Kasumi-1 (cell line): Measurements from ENCODE around the gene LUZP4.
"Not testable (repeated sequence)": the region's sequence is repeated elsewhere in the genome, so short reads cannot be mapped to it uniquely, and the experiment has no call there.

Experiments
- DNase-seq, 2 experiments: peaks; one replicate each; lab custom pipeline; 2025; lab: John Stamatoyannopoulos, UW

Gene LUZP4, protein sequence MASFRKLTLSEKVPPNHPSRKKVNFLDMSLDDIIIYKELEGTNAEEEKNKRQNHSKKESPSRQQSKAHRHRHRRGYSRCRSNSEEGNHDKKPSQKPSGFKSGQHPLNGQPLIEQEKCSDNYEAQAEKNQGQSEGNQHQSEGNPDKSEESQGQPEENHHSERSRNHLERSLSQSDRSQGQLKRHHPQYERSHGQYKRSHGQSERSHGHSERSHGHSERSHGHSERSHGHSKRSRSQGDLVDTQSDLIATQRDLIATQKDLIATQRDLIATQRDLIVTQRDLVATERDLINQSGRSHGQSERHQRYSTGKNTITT

DNA sequence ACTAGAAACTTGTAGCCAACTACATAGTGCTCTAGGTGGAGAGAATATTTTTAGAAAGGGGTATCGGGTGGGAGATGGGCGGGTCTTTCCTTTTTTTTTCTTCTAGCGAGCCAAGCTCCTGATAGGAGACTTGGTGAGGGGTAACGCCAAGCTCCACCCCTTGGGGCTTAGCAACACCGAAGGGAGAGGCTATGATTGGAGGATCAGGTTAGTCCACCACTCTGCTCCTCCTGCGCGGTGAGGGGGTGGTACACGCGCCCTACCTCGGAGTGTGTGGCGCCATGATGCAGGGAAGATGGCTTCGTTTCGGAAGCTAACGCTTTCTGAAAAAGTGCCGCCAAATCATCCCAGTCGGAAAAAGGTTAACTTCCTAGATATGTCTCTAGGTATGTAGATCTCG, at the start of gene LUZP4:
TSS of gene LUZP4 (plus strand) at position 251 of the 400 bp plus-strand sequence. CDS start at position 296, 45 bp downstream.
- no peak for DNase-seq

DNA sequence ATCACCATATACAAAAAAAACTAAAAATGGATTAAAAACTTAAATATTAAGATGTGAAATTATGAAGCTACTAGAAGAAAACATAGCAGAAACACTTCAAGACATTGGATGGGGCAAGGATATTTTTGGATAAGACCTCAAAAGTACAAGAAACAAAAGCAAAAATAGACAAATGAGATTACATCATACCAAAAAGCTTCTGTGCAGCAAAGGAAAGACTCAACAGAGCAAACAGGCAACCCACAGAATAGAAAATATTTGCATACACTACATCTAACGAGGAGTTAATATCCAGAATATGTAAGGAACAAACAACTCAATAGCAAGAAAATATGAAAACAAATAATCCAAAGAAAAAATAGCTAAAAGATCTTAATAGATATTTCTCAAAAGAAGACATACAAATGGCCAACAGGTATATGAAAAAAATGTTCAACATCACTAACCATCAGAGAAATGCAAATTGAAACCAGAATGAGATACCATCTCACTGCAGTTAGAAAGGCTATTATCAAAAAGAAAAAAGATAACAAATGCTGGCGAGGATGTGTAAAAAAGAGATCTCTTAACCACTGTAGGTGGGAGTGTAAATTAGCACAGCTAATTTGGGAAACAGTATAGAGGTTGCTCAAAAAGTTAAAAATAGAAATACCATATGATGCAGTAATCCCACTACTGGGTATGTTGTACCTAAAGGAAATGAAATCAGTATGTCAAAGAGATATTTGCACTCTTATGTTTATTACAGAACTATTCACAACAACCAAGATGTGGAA, 37.9 kb upstream of the LUZP4 start:
- no peak for DNase-seq

DNA sequence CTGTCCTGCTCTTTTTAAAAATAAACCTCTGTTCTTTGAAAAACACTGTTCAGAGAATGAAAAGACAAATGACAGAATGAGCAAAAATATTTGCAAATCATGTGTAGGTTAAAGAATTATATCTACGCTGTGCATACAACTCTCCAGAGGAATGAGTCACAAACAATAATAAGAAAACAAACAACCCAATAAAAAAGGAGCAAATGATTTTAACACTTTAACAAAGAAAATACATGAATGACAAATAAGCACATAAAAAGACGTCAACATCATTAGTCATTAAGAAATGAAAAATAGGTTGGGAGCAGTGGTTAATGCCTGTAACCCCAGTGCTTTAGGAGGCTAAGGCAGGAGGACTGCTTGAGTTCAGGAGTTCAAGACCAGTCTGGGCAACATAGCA, 34.5 kb upstream of the LUZP4 start:
- no peak for DNase-seq

DNA sequence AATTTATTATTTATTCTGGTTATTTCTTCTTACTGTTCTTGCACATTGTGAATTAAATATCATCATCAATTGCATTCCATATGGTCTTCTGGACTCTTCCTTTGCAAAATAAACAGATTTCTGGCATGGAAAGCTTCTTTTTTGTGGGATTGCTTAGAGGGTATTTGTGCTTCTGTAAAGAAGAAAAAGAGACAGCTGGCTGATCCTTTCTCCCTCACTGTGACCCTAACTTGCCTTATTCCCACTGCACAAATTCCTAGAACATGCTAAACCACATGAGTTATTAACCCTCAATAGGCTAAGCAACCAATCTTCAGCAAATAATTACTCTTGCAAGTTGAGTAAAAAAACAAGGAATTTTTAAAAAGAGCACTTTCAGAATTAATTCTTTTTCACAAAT, 31.8 kb upstream of the LUZP4 start:
- DNase-seq = no peak

DNA sequence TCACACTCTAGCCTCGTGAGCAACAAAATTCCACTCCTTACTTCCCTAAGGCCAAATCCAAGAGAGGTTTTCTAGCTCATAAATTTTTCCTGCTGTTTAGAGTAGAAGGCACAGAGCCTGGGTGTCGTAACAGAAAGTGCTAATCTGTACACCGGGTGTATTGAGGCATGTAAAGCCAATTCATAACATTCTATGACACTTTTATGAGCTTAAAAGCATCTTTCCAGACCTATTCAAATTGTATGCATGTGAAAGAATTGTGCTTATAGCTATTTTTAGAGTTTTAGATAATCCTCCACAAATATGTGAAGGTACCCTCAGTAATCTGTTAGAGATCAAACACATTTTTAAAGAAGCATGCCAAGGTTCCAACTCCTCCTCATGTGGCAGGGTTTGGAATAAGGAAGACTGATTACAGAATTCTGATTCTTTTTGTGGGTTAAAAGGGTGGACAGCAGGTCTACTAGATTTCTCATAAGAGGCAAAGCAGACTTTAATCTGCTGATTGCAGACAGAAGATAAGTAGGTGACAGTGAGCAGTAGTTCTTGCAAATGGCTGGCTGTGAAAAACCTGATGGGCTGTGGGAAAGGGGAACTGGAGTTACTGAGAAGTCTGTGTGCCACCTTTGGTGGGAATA, 30.2 kb upstream of the LUZP4 start:
- DNase-seq = no peak

DNA sequence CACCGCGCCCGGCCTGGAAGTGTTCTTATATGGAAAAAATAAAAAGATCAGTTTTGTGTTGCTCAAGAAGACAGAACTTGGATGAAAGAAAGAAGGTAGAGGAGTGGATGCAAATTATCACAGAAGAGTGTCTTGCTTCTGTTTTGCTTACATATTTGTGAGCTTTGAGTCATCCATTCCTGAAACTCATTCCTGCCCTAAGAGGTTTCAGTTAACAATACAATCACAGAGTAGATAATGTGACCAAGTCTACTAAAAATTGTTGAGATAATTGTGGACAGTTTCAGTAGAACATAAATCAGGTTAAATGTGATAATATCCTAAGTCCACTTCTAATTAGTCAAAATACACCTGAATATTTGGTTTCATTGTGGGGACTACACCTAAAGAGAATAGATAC, 29.2 kb upstream of the LUZP4 start:
- DNase-seq = no peak

DNA sequence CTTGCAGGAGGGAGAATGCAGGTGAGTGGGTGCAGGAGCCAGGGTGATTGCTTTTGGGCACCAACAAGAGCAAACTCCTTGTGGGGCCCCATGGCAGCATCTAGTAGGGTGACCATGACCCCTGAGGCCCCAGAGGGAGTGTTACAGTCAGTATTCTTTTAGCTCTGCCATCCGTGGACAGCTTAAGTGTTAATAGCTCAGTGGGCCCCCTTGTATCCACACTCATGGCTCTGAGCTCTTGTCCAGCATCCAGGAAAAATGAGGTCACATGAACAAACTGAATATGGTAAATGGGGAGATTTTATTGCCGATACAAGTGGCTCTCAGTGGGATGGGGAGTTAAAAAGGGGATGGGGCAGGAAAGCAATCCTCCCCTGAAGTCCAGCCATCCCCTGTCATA, 28.4 kb upstream of the LUZP4 start:
- no peak for DNase-seq

DNA sequence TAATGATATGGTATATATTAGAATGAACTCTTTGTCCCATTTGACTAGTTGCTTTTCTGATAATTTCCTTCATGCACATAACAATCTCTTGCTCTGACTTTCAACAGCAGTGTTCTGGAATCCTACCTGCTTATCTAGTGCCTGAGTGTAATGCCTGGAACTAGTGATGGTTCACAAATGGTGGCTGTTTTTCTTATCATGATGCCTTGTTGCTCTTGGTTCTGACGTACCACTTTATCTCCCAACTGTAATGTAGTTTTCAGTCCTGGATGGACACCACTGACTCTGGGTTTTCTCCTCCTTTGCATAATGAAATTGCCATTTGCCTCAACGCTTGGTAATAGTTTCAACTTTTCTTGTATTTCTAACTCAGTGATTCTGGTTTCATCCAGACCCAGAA, 25.5 kb upstream of the LUZP4 start:
- no peak for DNase-seq

DNA sequence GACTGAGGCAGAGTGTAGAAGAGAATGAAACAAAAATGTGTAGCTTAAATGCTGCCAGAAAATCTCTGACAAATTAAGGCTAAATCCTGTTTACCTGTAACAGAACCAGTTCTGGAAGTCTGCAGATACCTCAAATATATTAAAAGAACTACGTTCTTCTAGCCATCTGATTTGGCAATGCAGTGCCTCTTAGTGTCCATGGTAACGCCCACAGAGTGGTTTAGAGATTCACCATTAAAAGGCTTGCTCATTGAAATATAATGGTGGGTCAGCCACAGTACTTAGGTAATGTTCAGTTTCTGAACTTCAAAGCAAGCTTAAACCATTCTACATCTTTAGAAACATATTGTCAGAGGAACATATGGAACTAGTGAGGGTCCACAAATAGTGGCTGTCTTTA, 23.2 kb upstream of the LUZP4 start:
- no peak for DNase-seq

DNA sequence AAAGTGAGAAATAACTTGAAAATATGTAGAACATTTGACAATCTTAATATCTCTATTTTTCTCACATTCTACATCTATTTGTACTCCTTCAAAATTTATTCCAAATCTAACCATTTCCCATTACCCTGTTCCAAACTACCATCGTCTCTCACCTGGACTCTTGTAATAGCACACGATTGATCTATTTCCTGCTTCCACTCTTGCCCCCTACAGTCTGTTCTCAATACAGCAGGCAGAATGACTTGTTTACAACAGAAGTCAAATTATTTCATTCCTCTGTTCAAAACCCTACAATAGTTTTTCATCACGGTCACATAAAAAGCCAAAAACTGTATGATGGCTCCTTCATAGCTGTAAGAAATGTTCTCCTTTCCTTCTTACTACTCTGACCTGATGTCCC, 21.1 kb upstream of the LUZP4 start:
- DNase-seq = no peak

DNA sequence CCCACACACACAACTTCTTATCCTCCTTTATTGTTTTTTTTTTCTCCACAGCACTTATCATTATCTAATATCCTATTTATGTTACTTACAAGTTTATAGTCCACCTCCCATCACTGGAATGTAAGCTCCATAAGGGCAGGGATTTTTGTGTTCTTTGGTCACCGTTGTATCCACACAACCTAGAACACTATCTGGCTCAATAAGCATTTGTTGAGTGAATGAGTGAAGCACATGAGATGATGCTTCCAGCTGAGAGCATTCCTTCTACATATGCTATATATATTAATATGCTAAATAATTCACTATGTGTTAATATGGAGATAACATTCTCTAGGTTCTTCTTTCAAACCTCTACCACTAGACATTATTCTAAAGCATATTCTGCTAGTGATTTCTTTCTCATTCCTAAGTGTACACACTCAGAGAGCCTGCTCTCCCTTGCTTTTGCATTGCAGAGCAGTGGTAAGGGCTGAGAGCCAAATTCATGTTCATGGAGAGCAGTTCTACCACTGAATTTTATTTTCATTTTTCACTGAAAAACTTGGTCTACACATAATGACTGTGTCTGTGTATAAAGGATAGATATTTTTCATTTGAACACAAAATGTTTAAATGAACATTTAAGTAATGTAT, 20.3 kb upstream of the LUZP4 start:
- no peak for DNase-seq

DNA sequence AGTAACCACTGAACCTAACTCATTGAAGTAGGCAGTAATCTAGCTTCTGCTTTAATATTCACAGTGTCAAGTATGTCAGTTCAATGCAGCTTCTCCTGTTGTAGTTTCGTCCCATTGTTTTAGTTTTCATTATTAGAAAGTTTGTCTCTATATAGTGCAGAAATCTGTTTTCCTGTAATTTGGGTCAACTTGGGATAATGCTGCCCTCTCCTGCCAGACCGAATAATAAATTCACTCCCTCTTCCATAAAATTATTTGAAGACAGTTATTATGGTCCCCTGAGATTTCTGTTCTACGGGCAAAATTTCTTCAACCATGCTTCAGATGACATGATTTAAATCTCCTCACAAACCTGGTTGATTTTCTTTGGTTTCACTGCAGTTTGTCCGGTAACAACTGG, 4.6 kb upstream of the LUZP4 start:
- DNase-seq = no peak

DNA sequence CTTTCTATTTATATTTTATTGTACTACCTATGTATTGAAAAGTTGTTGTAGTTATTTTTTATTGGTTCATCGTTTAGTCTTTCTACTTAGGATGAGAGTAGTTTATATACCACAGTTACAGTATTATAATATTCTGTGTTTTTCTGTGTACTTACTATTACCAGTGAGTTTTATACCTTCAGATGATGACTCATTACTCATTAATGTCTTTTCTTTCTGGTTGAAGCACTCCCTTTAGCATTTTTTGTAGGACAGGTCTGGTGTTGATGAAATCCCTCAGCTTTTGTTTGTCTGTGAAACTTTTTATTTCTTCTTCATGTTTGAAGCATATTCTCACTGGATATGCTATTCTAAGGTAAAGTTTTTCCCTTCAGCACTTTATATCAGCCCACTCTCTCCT, 7.7 kb downstream of the LUZP4 start:
- no peak for DNase-seq

DNA sequence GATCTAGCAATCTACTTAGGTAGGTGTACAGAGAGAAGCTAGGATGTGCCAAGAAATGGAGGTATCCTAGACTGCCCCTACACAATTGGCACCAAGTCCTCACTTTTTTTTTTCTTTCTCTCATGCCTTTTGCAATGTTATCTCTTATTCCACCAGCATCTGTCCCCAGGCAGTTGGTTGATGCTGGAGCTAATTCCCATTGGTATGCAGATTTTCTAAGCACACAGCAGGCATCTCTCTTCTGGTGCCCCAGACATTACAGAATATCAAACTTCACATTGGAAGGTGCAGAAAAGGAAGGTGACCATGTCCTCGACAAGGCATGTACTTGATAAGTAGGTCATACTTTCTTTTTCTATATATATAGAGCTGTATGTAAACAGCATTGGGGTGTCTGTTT, 21.6 kb downstream of the LUZP4 start:
- DNase-seq = no peak

DNA sequence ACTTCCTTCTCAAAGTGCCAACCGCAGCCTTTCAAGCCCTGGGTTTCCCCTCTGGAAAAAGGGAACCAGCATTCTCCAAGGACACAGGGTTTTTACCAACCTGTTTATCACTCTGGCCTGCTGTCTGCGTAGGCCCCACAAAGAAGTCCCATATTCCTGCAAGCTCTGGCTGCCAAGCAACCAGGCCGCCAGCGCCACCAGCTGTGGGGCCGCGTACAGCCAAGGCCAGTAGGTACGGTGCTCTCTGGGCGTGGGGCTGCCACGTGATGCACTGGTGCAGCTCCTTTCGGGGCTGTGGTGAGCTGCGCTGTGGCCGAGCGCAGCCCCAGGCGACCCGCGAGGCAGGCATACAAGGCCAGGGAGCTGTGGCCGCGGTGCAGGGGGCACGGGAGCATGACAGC, 22.1 kb downstream of the LUZP4 start:
- DNase-seq = no peak

DNA sequence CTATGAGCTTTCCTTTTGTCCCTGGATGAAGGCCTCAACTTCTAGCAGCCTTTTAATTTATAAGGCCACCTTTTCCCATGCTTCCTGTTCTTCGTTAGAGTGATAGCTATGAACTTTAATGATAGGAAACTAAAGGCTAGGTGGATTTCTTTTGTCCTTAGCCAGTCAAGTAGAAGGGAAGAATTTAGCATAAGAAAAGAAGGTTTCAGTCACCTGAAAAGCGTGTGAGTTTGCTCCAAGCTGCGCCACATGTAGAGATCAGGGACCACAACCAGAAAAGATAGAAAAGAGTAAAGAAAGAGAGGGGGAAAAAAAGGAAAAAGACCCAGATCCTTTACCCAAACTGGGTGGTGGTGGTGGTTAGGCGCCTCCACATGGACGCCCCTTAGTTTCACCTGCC, 28.6 kb downstream of the LUZP4 start:
- no peak for DNase-seq

DNA sequence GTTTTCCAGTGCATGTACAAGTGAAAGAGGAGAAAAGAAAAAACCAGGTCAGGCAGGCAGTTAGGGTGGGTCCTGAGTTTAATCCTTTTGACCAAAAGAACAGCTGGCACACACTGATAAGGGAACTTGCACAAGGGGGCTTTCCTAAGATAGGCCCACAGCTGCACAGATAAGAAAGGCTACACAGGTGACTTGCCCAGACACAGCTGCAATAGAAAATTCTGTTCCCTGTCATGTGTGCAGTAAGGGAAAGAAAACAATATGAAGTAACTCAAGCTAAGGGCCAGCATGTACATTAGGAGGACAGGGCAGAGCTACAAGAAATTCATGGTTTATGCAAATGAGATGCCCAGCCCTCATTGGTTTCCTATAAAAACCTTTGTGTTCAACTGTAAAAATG, 32.9 kb downstream of the LUZP4 start:
- DNase-seq = no peak

DNA sequence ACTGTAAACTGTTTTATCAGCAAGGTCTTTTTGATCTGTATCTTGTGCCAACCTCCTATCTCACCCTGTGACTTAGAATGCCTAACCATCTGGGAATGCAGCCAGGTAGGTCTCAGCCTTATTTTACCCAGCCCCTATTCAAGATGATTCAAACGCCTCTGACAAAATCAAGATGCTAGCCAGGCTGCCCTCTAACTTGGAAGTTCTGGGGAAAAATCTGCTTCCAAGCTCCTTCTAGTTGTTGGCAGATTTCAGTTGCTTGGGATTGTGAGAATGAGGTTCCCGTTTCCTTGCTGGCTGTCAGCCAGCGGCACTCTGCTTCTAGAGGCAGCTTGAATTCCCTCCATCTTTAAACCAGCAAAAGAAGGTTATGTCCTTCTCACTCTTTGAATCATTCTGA, 34.7 kb downstream of the LUZP4 start:
- DNase-seq = no peak

DNA sequence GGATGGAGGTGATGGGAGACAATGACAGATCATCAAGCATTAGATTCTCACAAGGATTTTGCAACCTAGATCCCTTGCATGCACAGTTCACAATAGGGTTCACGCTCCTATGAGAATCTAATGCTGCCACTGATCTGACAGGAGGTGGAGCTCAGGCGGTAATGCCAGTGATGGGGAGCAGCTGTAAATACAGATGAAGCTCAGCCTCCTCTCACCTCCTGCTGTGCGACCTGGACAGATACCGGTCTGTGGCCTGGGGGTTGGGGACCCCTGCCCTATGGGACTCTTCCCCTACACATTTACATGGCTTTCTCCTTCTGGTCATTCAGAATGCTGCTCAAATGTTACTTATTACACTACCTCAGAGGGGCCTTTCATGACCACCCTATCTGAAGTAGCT, 39.8 kb downstream of the LUZP4 start:
- not testable (repeated sequence) for DNase-seq

DNA sequence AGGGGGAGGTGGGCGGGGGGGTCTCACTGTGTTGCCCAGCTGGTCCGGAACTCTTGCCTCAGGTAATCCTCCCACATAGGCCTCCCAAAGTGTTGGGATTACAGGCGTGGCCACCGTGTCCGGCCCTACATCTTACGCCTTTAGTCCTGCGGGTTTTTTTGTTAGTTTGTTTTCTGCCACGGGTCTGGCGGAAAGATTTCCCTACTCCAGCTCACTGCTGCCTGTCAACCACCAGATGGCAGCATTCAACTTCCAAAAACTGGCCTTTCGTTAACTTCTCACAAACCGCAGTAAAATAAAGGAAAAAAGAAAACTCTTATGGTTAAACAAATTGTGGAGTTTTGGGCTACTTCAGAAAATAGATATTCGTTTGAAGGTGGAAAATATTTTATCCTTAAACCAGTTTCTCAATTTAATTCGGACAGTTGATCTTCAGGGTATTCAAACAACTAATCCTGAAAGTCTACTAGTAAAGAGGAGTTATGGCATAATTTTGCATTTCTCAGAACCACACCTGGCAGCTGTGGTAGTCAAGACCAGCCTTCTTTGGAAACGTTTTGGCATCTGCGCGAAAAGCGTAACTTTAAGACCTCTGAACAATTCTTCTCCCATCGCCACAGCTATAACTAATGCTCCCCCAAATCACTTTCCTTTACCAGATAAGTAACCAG, 41.1 kb downstream of the LUZP4 start:
- peak; percentile 52 to 61 for DNase-seq

DNA sequence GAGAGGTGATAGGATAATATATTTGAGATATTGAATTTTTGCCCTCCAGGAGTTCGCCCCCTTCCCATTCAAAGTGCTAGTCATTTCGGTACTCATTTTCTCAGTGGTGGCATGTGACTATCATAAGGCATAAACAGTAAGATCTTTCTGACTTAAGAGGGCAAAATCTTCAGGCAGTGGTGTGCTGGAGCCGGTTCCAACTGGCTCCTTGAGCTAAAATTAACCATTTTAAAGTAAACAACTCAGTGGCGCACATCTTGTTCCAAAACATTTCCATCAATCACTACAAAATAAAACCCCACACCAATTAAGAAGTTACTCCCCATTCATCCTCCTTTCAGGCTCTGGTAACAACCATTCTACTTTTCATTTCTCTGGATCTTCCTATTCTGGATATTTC, 43.3 kb downstream of the LUZP4 start:
- DNase-seq = no peak

DNA sequence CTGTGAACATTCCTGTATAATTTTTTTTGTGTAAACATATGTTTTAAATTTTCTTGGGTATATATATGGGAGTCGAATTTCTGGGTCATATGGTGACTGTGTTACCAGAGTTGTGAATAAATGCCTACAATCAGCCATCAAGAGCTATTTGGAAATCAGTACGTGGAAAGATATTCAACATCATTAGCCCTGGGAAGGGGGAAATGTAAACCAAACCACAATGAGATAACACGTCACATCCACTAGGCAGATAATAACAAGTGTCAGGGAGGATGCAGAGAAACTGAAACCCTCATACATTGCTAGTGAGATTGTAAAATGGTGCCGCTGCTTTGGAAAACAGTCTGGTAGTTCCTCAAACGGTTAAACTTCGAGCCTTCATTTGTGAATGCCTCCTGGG, 43.9 kb downstream of the LUZP4 start:
- DNase-seq = no peak
